Heart left ventricle (tissue), 13 donors: ENCODE results near the gene TECPR2.

Experiments used
- CTCF ChIP-seq, 12 donors: fragments of 200-600 bp; sonication (generic) in 4 of 12; IDR thresholded peaks; one replicate each; pipeline versions ENCODE4 v1.5.0 to v1.8.0; 2018 to 2022; ENCODE audit warnings: antibody characterized with exemption in 12 of 12, mild to moderate bottlenecking in 5 of 12
- POLR2A ChIP-seq, 2 donors: fragments of 450-650 bp; IDR thresholded peaks; one replicate each; pipeline ENCODE4 v1.6.1; 2017; ENCODE audit warnings: antibody characterized with exemption in 2 of 2, mild to moderate bottlenecking in 2 of 2, moderate library complexity in 2 of 2
- donor health status: ischemic (EF 13 %, LVEDD 7.1; RV severe dilation, severe dysfunction).
- donor health status: DM: no; HTN: yes; CAD: no.
- donor health status: DM: no; HTN: no; CAD: no.
- donor health status: ischemic (EF 25% LVEDD 6.9; RV normal size, moderate dysfunction).
- donor health status: ischemic (EF 25% LVEDD 5.7; RV mildly dilated, moderate dysfunction).
- donor health status: ischemic (EF 35%, LVEDD 5.7; RV mildly dilated, moderate dysfunction).
- donor health status: nonischemic (EF 11% LVEDD 7.7; RV severe dilation, severe dysfunction).
- donor health status: DM: yes; HTN: yes; CAD: no.
- donor health status: PGD.
- donor health status: ischemic (EF 29% LVEDD 5.4; RV normal size, mild dysfunction).
- donor health status: nonischemic (EF 23%, LVEDD 6.1; RV moderate dilation, normal function).

DNA sequence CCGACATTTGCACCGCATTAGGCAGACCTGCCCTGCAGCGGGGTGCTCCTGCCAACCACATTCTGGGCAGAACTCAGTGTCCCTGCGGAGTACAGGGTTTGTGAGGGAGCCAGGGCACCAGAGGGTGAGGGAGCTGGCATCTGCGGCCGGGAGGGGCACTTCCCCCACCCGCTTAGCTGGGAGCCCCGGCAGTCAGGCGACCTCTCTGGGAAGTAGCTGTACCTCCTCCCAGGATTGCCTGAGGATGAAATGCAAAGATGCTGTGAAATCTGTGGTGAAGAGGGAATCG is 88.3 kb downstream of the TECPR2 start:
- TF ChIP-seq POLR2A (IDR thresholded peaks at IDR 0.05) (no peak), CTCF (IDR thresholded peaks at IDR 0.05) (no peak)
